Hepatocyte (in vitro differentiated cells): Measurements from ENCODE around the gene AURKAIP1. TPM values are rescaled to one million over a fixed set of nuclear protein-coding genes. Genes with fewer than 3 reads are reported as not detected.
A peak's percentile ranks its signal among the peaks of the same experiment; 100 is the strongest.

ENCODE experiments used
- DNase-seq: peaks from one replicate; pipeline ENCODE4 v3.0.0-alpha.2; 2016; ENCODE audit warnings: low spot score
- H2AFZ ChIP-seq: fragments of 200-600 bp; sonication (generic); 2 replicates; pipeline ENCODE4 v1.6.0; 2016; ENCODE audit warnings: antibody characterized with exemption, mild to moderate bottlenecking
- H3K27ac ChIP-seq: fragments of 200-600 bp; sonication (generic); 2 replicates; pipeline ENCODE4 v1.5.1; 2016; ENCODE audit warnings: mild to moderate bottlenecking
- H3K27me3 ChIP-seq: fragments of 200-600 bp; sonication (generic); 2 replicates; pipeline ENCODE4 v1.6.1; 2016
- H3K36me3 ChIP-seq: fragments of 200-600 bp; sonication (generic); replicated peaks from 2 replicates; pipeline ENCODE4 v1.5.1; 2016; ENCODE audit warnings: low read depth; ENCODE audit not compliant: insufficient read depth
- H3K4me1 ChIP-seq: fragments of 200-600 bp; sonication (generic); 2 replicates; pipeline ENCODE4 v1.5.1; 2016; ENCODE audit warnings: mild to moderate bottlenecking, moderate library complexity; ENCODE audit not compliant: insufficient read depth
- H3K4me2 ChIP-seq: fragments of 200-600 bp; sonication (generic); 2 replicates; pipeline ENCODE4 v1.6.0; 2016
- H3K4me3 ChIP-seq: fragments of 200-600 bp; sonication (generic); 2 replicates; pipeline ENCODE4 v1.5.1; 2016; ENCODE audit warnings: mild to moderate bottlenecking
- H3K79me2 ChIP-seq: fragments of 200-600 bp; sonication (generic); 2 replicates; pipeline ENCODE4 v1.6.0; 2017; ENCODE audit warnings: mild to moderate bottlenecking
- H3K9me2 ChIP-seq: fragments of 200-600 bp; sonication (generic); replicated peaks from 2 replicates; pipeline ENCODE4 v1.6.0; 2017; ENCODE audit warnings: mild to moderate bottlenecking; ENCODE audit not compliant: insufficient read depth
- H3K9me3 ChIP-seq: fragments of 200-600 bp; sonication (generic); 2 replicates; pipeline ENCODE4 v1.5.1; 2016; ENCODE audit warnings: low read depth, mild to moderate bottlenecking
- H4K20me1 ChIP-seq: fragments of 200-600 bp; sonication (generic); 2 replicates; pipeline ENCODE4 v1.6.0; 2016; ENCODE audit warnings: mild to moderate bottlenecking; ENCODE audit not compliant: insufficient read depth, poor library complexity, severe bottlenecking
- CTCF ChIP-seq: fragments of 200-600 bp; sonication (generic); IDR thresholded peaks from 2 replicates; pipeline ENCODE4 v1.5.1; 2016; ENCODE audit warnings: antibody characterized with exemption, mild to moderate bottlenecking; ENCODE audit not compliant: poor library complexity
- EZH2 ChIP-seq: fragments of 200-600 bp; sonication (generic); IDR thresholded peaks from 2 replicates; pipeline ENCODE4 v1.6.1; 2016; ENCODE audit warnings: antibody characterized with exemption, mild to moderate bottlenecking, borderline replicate concordance
- EZH2phosphoT487 ChIP-seq: fragments of 200-600 bp; sonication (generic); IDR thresholded peaks from one replicate; pipeline ENCODE4 v1.6.1; 2018; ENCODE audit warnings: antibody characterized with exemption, mild to moderate bottlenecking, low read depth, moderate library complexity; ENCODE audit not compliant: unreplicated experiment, severe bottlenecking
- WGBS: methylation state at CpG from one replicate; pipeline ENCODE4 v1.1.6; 2016; ENCODE audit warnings: low lambda C conversion rate; ENCODE audit errors: missing lambda C conversion rate; 5-methylcytosine and 5-hydroxymethylcytosine counted together
- polyA plus RNA-seq: library from polyadenylated mRNA; unstranded; fragments of >200 nt; fragmentation: Nextera tagmentation; extraction: Ambion mirVana; gene quantifications from 2 replicates; pipeline ENCODE4 v1.2.1, GENCODE V29; 2016
- total RNA-seq: library from RNA; depleted of rRNA; stranded (reverse); fragments of >200 nt; gene quantifications from 2 replicates; pipeline ENCODE4 v1.2.3, GENCODE V29; 2014

AURKAIP1 gene
- total and polyA plus RNA-seq, 2 experiments from 2014 or later = 92.9 to 238 TPM

GRCh38 chr1:1349256-1350012, 25.6 kb downstream of the AURKAIP1 start, which contains the start of gene DVL1:
Gene DVL1, minus strand, starts transcription at chr1:1349418. Its CDS starts 353 bp downstream, at chr1:1349065.
- WGBS = 1% methylated on average over 39 of the region's 122 CpGs

GRCh38 chr1:1348420-1349255, 26.4 kb downstream of the AURKAIP1 start:
- Histone ChIP-seq H3K9me3 (no peaks in the 10 kb centered on the region), H3K4me1 (peaks cover 39% of the 10 kb centered on the region), H3K36me3 (no peaks in the 10 kb centered on the region), H3K4me2 (peak overlapping the region; percentile 99), H2AFZ (peak overlapping the region; percentile 71), H4K20me1 (peaks cover 38% of the 10 kb centered on the region), H3K9me2 (no peaks in the 10 kb centered on the region), H3K79me2 (peaks cover 52% of the 10 kb centered on the region), H3K27ac (peak overlapping the region; percentile 84), H3K27me3 (no peaks in the 10 kb centered on the region), H3K4me3 (peak overlapping the region; percentile 64)
- WGBS = 2% methylated on average over 45 of the region's 109 CpGs
- TF ChIP-seq EZH2 = no peak
- no peak for TF ChIP-seq EZH2phosphoT487
- TF ChIP-seq CTCF = no peak
- DNase-seq = peak; percentile 68

More at GRCh38 chr1:1349256-1350012, 25.6 kb downstream of the AURKAIP1 start, which contains the start of gene DVL1:
- H4K20me1 ChIP-seq = peaks cover 36% of the 10 kb centered on the region
- H3K9me2 ChIP-seq = no peaks in the 10 kb centered on the region
- no peaks in the 10 kb centered on the region for H3K27me3 ChIP-seq
- H3K4me3 ChIP-seq = peak within 1 kb of the TSS; percentile 92
- peak within 1 kb of the TSS; percentile 97 for H3K27ac ChIP-seq
- no peaks in the 10 kb centered on the region for H3K9me3 ChIP-seq
- H3K4me2 ChIP-seq = peak within 1 kb of the TSS; percentile 99
- peaks cover 50% of the 10 kb centered on the region for H3K79me2 ChIP-seq
- TF ChIP-seq EZH2 (no peak), CTCF (peak; percentile 63)
- peak; percentile 86 for DNase-seq
- H3K36me3 ChIP-seq = no peaks in the 10 kb centered on the region
- peaks cover 39% of the 10 kb centered on the region for H3K4me1 ChIP-seq
- peak within 1 kb of the TSS; percentile 74 for H2AFZ ChIP-seq

DNA sequence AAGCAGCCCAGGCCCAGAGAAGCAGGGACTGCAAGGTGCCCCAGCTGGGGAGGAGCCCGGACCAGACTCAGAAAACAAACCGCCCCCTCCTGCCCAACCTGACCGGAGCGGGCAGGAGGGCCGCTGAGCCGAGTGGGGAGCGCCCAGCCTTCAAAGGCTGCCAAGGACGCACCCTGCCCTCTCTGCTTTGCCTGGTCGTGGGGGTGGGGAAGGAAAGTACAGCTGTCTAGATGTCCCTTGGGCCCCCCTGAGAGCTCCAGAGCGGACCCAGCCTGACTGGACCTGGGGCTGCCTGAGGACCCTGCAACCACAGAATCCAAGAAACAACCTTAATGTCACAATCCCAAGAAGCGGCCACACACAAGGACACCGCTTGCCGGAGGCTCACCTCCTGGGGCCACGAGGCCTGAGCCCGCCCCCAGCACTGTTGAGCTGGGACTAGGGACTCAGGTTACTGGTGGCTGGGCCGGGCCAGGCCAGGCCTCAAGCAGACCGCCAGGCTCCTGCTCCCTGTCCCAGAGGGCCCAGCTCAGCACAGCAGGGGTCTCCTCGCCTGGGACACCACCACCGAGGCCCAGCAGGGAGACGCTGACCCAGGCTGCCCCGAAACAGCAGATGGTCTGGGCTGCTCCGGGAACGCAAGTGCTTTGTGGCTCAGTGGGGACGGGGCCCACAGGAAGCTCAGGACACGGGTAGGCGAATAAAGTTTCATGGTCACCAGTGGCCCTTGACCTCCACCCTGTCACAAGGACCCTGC, 27.2 kb downstream of the AURKAIP1 start:
- DNase-seq = peak; percentile 71
- peaks cover 42% of the 10 kb centered on the region for H4K20me1 ChIP-seq

More for the DNA sequence above, 27.2 kb downstream of the AURKAIP1 start:
- Histone ChIP-seq H3K4me1 (peaks cover 39% of the 10 kb centered on the region), H3K4me3 (peak overlapping the region; percentile 64), H3K4me2 (peak overlapping the region; percentile 99), H2AFZ (no peak overlapping the region), H3K27ac (peak overlapping the region; percentile 84), H3K9me2 (no peaks in the 10 kb centered on the region), H3K9me3 (no peaks in the 10 kb centered on the region), H3K27me3 (no peaks in the 10 kb centered on the region), H3K79me2 (peaks cover 60% of the 10 kb centered on the region), H3K36me3 (no peaks in the 10 kb centered on the region)
- 22% methylated on average over 26 of the region's 26 CpGs for WGBS
- TF ChIP-seq EZH2phosphoT487 = no peak
- no peak for TF ChIP-seq EZH2
- TF ChIP-seq CTCF = no peak
